ENCODE results near the gene PHF1.

Gene PHF1

GRCh38 chr6:33431880-33432541, 21.2 kb downstream of the PHF1 start:
- no peak for DNase-seq (ENCODE audit: low read depth)

GRCh38 chr6:33432546-33432945, 21.7 kb downstream of the PHF1 start:
- DNase-seq (ENCODE audit: low read depth): no peak

- no peak for DNase-seq (ENCODE audit: low read depth)
These were observed 22.3 kb downstream of the PHF1 start for GRCh38 chr6:33433001-33433543.

GRCh38 chr6:33433544-33434191, 22.9 kb downstream of the PHF1 start:
- no peak for DNase-seq (ENCODE audit: low read depth)

GRCh38 chr6:33434961-33435360, 24.1 kb downstream of the PHF1 start:
- DNase-seq (ENCODE audit: low read depth): no peak

- no peak for DNase-seq (ENCODE audit: low read depth)
These were observed 26.9 kb downstream of the PHF1 start for GRCh38 chr6:33437666-33438065.

- DNase-seq (ENCODE audit: low read depth): no peak
These were observed 28.3 kb downstream of the PHF1 start for GRCh38 chr6:33438978-33439594.

GRCh38 chr6:33439956-33440648, 29.3 kb downstream of the PHF1 start:
- no peak for DNase-seq (ENCODE audit: low read depth)

GRCh38 chr6:33440649-33441309, 30.0 kb downstream of the PHF1 start:
- DNase-seq (ENCODE audit: low read depth): no peak

GRCh38 chr6:33441457-33441856, 30.6 kb downstream of the PHF1 start:
- DNase-seq (ENCODE audit: low read depth): no peak

GRCh38 chr6:33442283-33442682, 31.5 kb downstream of the PHF1 start:
- DNase-seq (ENCODE audit: low read depth): no peak

GRCh38 chr6:33443025-33443424, 32.2 kb downstream of the PHF1 start:
- no peak for DNase-seq (ENCODE audit: low read depth)

GRCh38 chr6:33443619-33444504, 33.0 kb downstream of the PHF1 start:
- DNase-seq (ENCODE audit: low read depth): no peak

- DNase-seq (ENCODE audit: low read depth): no peak
These were observed 34.3 kb downstream of the PHF1 start for GRCh38 chr6:33445119-33445603.

GRCh38 chr6:33446356-33446755, 35.5 kb downstream of the PHF1 start:
- no peak for DNase-seq (ENCODE audit: low read depth)

GRCh38 chr6:33450434-33450833, 39.6 kb downstream of the PHF1 start:
- DNase-seq (ENCODE audit: low read depth): no peak

- DNase-seq (ENCODE audit: low read depth): no peak
These were observed 40.8 kb downstream of the PHF1 start for GRCh38 chr6:33451606-33452005.

- DNase-seq (ENCODE audit: low read depth): no peak
These were observed 41.7 kb downstream of the PHF1 start for GRCh38 chr6:33452496-33452895.

- no peak for DNase-seq (ENCODE audit: low read depth)
These were observed 42.7 kb downstream of the PHF1 start for GRCh38 chr6:33453393-33454008.

All from stimulated activated CD4-positive, alpha-beta T cell treated with anti-CD3 and anti-CD28 coated beads, Interleukin-2, amount 100 ng/mL, for 4 hours (primary cell).